ENCODE data around the gene SORL1-AS1.

The SORL1-AS1 gene

DNA sequence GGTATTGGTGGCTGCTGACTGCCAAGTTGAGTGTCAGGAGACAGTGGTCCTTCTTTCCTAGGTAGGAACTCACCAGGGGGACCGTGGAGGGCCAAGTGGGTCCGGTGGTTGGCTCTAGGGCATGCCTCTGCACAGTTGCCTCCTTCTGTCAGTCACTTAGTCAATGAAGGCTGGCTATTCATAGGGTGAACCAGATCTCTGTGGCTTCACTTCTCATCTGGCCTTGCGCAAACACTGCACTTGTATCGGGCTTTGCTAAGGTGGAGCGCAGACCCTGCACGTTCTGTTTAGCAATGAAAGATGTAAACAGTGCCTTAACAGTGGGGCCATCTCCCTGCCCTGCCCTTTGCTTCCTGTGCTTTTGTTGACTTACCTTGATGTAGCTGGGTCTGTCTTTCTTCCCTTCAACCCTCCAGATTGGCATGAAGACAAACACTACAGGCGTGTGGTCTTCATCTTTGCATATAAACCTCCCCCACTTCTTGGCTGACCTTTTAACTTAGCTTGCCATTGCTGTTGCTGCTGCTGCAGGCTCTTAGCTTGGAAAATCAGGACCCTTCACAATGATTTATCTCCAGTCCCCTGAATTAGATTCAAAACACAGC lies 6.7 kb upstream of the SORL1-AS1 start:
- Histone ChIP-seq H3K27me3 (replicated peaks in 1 of 2; ENCODE audit: control insufficient read depth in 2 of 2, insufficient read depth in 2 of 2, low read length in 1 of 2) (no peaks in the 10 kb centered on the region), H3K4me2 (ENCODE audit: control insufficient read depth, insufficient read depth) (peak overlapping the region; percentile 24), H3K27ac (ENCODE audit: control insufficient read depth, insufficient read depth) (peak overlapping the region; percentile 43), H4K20me1 (ENCODE audit: control insufficient read depth, insufficient read depth) (no peaks in the 10 kb centered on the region), H3K9me3 (replicated peaks; ENCODE audit: control insufficient read depth, insufficient read depth, low read length) (no peaks in the 10 kb centered on the region), H3K4me1 (ENCODE audit: control insufficient read depth, insufficient read depth, low read length) (peaks cover 64% of the 10 kb centered on the region), H2AFZ (ENCODE audit: control insufficient read depth, low read depth, low read length) (no peak overlapping the region), H3K9ac (ENCODE audit: control insufficient read depth, insufficient read depth, low read length) (no peak overlapping the region), H3K79me2 (ENCODE audit: control insufficient read depth, insufficient read depth, low read length) (peaks cover 99% of the 10 kb centered on the region), H3K36me3 (ENCODE audit: control insufficient read depth in 2 of 2, insufficient read depth in 2 of 2, low read length in 1 of 2) (peaks cover 3 to 6% of the 10 kb centered on the region in 2 experiments; a peak in 2 of 4 replicates), H3K4me3 (peak overlapping the region; percentile 41; the same call in 1 of the 2 replicates)
- no peak for TF ChIP-seq ATF2 (IDR thresholded peaks at IDR 0.05; ENCODE audit: low read length)
- TF ChIP-seq POU2F2 (IDR thresholded peaks at IDR 0.05; ENCODE audit: borderline replicate concordance, low read depth, low read length), result 0 out of 3 replicates have a peak, but pooled peaks have one; percentile 18
- no peak for TF ChIP-seq SMC3 (IDR thresholded peaks at IDR 0.05; ENCODE audit: borderline replicate concordance, low read length)
- TF ChIP-seq, protein P1, sequence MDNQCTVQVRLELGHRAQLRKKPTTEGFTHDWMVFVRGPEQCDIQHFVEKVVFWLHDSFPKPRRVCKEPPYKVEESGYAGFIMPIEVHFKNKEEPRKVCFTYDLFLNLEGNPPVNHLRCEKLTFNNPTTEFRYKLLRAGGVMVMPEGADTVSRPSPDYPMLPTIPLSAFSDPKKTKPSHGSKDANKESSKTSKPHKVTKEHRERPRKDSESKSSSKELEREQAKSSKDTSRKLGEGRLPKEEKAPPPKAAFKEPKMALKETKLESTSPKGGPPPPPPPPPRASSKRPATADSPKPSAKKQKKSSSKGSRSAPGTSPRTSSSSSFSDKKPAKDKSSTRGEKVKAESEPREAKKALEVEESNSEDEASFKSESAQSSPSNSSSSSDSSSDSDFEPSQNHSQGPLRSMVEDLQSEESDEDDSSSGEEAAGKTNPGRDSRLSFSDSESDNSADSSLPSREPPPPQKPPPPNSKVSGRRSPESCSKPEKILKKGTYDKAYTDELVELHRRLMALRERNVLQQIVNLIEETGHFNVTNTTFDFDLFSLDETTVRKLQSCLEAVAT (IDR thresholded peaks at IDR 0.05), result no peak
- ATAC-seq (no peak), DNase-seq (ENCODE audit: low read depth, low spot score) (no peak), FAIRE-seq (no peak)
- POLR2A ChIA-PET, result interaction anchor here (1.1 to 1.2 kb wide), 3 partner anchors 8 to 13 kb away, joined by 3 to 5 read pairs (median 3); no protein-coding TSS in a partner anchor
- CTCF ChIA-PET, result interaction anchor here (1.1 to 2.7 kb wide), 3 partner anchors 12 to 131 kb away, joined by 4 to 7 read pairs (median 4); no protein-coding TSS in a partner anchor
- SMC1A ChIA-PET (ENCODE audit: uncharacterized antibody, unreplicated experiment), result interaction anchor here (1.2 to 15.0 kb wide), 4 partner anchors 13 to 117 kb away, joined by 3 to 266 read pairs (median 4); partner anchors contain the start of genes SORL1 and SORL1-AS1
- no TSS peak for BruUV-seq (replicated peaks)
- in situ Hi-C loops (cut with MboI), result loop anchor here (25.0 kb wide), 1 partner anchor 1603 kb away; the partner anchor contains the start of gene HSPA8
- intact Hi-C loops (cut with micrococcal nuclease; ENCODE audit: unreplicated experiment), result loop anchor here (5.0 kb wide), 2 partner anchors 78 to 222 kb away; no protein-coding TSS in a partner anchor
- WGBS (ENCODE audit: insufficient coverage, insufficient replicate concordance, low lambda C conversion rate, missing lambda C conversion rate), result 89% methylated on average over 7 of the region's 7 CpGs
- RAD21 ChIA-PET (ENCODE audit: unreplicated experiment), result interaction anchor here (1.6 to 10.9 kb wide), 5 partner anchors 8 to 123 kb away, joined by 3 to 232 read pairs (median 7); partner anchors contain the start of genes SORL1 and SORL1-AS1
